Neural crest cell (in vitro differentiated cells): Measurements from ENCODE around the gene PRMT5. TPM values are rescaled to one million over a fixed set of nuclear protein-coding genes. Genes with fewer than 3 reads are reported as not detected.
A peak's percentile ranks its signal among the peaks of the same experiment; 100 is the strongest.
"Not testable (repeated sequence)": the region's sequence is repeated elsewhere in the genome, so short reads cannot be mapped to it uniquely, and the experiment has no call there.

Experiments used
- DNase-seq: peaks from one replicate; pipeline ENCODE4 v3.0.0; 2021; ENCODE audit warnings: low read depth, mixed read lengths, low spot score
- H3K27ac Mint-ChIP-seq: one replicate; pipeline ENCODE4 v1.8.0; 2021; ENCODE audit warnings: mild to moderate bottlenecking, mixed read lengths; ENCODE audit not compliant: unreplicated experiment
- H3K27me3 Mint-ChIP-seq: 2 replicates; pipeline ENCODE4 v1.8.0; 2021; ENCODE audit warnings: low read depth, mild to moderate bottlenecking, mixed read lengths
- H3K36me3 Mint-ChIP-seq: 2 replicates; pipeline ENCODE4 v1.8.0; 2021; ENCODE audit warnings: low read depth, mild to moderate bottlenecking, mixed read lengths
- H3K4me1 Mint-ChIP-seq: 2 replicates; pipeline ENCODE4 v1.8.0; 2021; ENCODE audit warnings: mixed read lengths
- H3K4me3 Mint-ChIP-seq: one replicate; pipeline ENCODE4 v1.8.0; 2021; ENCODE audit warnings: mild to moderate bottlenecking, mixed read lengths
- H3K9me3 Mint-ChIP-seq: 2 replicates; pipeline ENCODE4 v1.8.0; 2021; ENCODE audit warnings: mixed read lengths
- total RNA-seq: library from RNA; stranded (reverse); gene quantifications from 2 replicates; pipeline ENCODE4 v1.2.1, GENCODE V29; 2021
- TF ChIP-seq, protein P1 (sequence below): fragments of 200-600 bp; sonication (generic); conservative IDR thresholded peaks from 2 replicates; pipeline ENCODE4 v1.5.0; 2021; ENCODE audit warnings: antibody characterized with exemption, mild to moderate bottlenecking

The PRMT5 gene
- total RNA-seq, 1 donor from 2014 or later = 134 TPM

DNA sequence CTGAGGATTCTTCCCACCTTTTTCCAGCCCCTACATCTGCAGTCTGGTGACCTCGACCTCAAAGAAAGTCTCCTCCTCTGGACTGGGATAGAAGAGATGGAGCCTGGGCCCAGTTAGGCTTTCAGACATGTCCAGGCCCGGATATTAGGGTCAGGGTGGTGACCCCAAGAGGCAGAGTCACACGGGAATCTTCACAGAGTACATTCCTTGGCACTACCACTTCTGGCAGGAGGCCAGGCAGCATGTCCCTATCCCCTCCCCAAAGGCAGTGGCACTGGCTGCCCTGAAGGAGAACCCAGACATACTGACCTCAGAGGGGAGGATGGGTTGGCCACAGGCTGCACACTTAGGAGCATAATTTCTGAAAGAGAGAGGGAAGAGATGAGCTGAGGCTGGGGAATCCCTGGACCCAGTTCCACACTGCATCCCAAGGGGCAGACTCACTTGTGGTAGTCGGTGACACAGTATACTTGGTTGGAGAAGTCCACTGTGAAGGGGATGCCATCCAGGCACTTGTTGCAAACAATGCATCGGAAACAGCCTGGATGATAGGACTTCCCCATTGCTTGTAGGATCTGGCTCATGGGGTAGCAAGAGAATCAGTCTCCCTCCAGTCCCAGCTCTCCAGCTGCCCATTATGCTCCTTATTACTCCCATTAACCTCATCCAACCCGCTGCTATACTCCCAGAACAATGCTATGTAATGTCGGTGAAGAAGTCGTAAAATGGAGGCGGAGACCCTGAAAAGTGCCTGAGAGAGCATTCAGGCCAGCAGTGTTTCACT, 45.5 kb upstream of the PRMT5 start:
- TF ChIP-seq, protein P1, sequence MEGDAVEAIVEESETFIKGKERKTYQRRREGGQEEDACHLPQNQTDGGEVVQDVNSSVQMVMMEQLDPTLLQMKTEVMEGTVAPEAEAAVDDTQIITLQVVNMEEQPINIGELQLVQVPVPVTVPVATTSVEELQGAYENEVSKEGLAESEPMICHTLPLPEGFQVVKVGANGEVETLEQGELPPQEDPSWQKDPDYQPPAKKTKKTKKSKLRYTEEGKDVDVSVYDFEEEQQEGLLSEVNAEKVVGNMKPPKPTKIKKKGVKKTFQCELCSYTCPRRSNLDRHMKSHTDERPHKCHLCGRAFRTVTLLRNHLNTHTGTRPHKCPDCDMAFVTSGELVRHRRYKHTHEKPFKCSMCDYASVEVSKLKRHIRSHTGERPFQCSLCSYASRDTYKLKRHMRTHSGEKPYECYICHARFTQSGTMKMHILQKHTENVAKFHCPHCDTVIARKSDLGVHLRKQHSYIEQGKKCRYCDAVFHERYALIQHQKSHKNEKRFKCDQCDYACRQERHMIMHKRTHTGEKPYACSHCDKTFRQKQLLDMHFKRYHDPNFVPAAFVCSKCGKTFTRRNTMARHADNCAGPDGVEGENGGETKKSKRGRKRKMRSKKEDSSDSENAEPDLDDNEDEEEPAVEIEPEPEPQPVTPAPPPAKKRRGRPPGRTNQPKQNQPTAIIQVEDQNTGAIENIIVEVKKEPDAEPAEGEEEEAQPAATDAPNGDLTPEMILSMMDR = no peak
- Mint-ChIP-seq H3K36me3 (peaks cover 21% of the 10 kb centered on the region), H3K27me3 (no peaks in the 10 kb centered on the region), H3K4me3 (peak overlapping the region; percentile 67), H3K9me3 (no peaks in the 10 kb centered on the region), H3K27ac (peak overlapping the region; percentile 54), H3K4me1 (peaks cover 55% of the 10 kb centered on the region)
- no peak for DNase-seq

DNA sequence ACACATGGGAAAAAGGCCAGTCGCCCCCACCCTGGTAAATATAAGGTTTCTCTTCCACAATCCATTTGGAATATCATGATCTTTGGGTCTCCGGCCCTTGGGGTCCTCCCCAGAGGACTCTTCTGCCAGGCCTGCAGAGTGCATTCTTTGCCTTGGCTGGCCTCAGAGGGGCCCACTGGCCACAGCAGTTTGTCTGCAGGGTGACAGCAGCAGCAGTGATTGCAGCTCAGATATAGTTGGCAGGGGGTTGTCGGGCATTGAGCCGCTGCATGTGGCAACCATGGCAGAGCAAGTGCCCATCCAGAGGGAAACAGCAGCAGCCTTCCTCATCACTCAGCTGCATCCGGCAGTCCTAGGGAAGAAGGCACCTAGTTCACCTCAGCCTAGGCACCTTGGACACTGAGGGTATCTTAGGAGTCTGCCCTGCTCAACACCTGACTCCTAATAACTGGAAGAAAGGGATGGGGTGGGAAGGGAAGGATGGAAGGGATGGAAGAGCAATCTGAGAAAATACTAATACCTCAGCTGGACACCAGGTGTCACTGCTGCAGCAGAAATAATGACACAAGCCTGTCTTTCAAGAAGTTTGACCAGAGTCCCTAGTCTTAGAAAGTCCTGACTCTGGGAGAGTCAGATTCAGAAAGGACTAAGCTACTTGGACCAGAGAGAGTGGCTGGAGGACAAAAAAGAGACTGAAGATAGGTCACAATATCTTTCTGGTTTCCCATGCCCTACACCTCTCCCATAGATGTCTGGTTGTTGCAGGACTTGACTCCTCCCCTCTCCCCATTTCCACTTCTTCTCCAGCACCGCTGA, 44.2 kb upstream of the PRMT5 start:
- H3K4me3 Mint-ChIP-seq = peak overlapping the region; percentile 39
- TF ChIP-seq, protein P1 = peak; percentile 81
- H3K4me1 Mint-ChIP-seq = peaks cover 42% of the 10 kb centered on the region
- DNase-seq = peak; percentile 61
- no peaks in the 10 kb centered on the region for H3K9me3 Mint-ChIP-seq
- peaks cover 25% of the 10 kb centered on the region for H3K36me3 Mint-ChIP-seq
- H3K27me3 Mint-ChIP-seq = no peaks in the 10 kb centered on the region
- H3K27ac Mint-ChIP-seq = peak overlapping the region; percentile 48

DNA sequence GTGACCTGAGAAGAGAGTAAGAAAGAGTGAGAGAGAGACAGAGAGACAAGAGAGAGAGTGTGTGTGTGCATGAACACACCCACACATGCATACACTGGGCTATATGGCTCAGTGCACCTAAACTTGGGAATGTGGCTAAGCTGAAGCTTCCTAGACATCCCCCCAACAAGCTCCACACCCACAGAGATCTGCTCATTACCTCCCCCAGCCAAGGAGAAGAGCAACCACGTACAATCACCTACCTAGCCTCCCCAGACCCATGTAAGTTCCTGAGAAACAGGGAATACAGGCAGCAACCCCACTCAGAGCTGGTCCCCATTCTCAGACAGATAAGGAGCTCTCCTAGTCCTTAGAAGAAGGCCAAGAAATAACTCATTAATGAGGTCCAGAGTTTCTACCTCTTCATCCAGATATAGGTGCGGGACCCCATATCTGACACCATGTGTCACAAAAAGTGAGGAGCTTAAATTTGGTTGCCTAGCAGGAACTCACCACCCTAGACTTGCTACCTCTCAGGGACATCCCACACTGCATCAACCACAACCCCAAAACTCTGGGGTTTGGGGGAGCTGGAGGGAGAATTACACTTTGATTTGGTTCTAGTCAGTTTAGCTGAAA, 43.2 kb upstream of the PRMT5 start:
- H3K4me1 Mint-ChIP-seq = peaks cover 32% of the 10 kb centered on the region
- H3K36me3 Mint-ChIP-seq = peaks cover 25% of the 10 kb centered on the region
- no peak overlapping the region for H3K4me3 Mint-ChIP-seq
- TF ChIP-seq, protein P1 = no peak
- no peaks in the 10 kb centered on the region for H3K27me3 Mint-ChIP-seq
- DNase-seq = no peak
- H3K9me3 Mint-ChIP-seq = no peaks in the 10 kb centered on the region
- no peak overlapping the region for H3K27ac Mint-ChIP-seq

DNA sequence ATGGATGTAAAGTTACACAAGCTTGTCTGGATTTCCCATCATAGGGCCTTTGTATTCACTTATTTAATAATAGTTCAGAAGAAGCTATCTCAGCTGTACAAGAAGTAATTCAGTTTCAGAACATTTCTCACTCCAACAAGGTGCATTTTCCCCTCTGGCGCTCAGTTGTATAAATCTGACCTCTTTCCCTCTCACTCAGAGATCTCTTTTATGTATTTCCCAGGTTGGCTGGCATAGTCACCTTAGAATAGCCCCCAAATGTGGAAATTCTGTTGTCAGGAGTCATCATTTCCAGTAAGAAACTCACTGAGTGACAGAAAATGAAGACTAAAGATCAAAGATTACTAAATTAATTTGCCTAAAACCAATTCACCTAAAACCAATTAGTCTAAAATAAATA, 42.0 kb upstream of the PRMT5 start:
- Mint-ChIP-seq H3K4me3 (no peak overlapping the region), H3K9me3 (no peaks in the 10 kb centered on the region), H3K36me3 (peaks cover 22% of the 10 kb centered on the region), H3K4me1 (peaks cover 19% of the 10 kb centered on the region), H3K27me3 (no peaks in the 10 kb centered on the region), H3K27ac (no peak overlapping the region)
- TF ChIP-seq, protein P1 = no peak
- DNase-seq = no peak

DNA sequence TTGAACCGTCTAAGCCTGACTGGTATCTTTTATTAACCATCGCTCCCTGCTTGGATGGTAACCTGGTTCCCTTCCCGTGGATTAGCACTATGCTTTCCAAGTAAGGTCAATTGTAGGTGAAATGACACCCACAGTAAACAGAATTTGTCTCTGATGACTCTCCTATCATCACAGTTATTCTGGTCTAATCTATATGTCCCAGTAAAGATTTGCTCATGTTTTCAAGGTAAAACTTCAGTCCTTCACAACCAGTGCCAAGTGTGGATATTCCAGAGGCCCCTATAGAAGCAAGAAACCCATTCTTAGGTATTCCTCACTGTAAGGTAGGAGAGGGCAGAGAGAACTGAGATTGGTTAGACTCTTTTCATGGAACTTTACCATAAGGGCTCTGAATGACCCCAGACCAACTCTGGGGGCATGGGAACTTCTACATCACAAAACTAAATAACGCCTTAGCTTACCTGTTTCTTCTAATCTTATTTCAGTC, 37.6 kb upstream of the PRMT5 start:
- Mint-ChIP-seq H3K27me3 (no peaks in the 10 kb centered on the region), H3K27ac (peak overlapping the region; percentile 78), H3K36me3 (peaks cover 4% of the 10 kb centered on the region), H3K4me1 (no peaks in the 10 kb centered on the region), H3K4me3 (no peak overlapping the region), H3K9me3 (no peaks in the 10 kb centered on the region)
- no peak for DNase-seq
- TF ChIP-seq, protein P1 = no peak

DNA sequence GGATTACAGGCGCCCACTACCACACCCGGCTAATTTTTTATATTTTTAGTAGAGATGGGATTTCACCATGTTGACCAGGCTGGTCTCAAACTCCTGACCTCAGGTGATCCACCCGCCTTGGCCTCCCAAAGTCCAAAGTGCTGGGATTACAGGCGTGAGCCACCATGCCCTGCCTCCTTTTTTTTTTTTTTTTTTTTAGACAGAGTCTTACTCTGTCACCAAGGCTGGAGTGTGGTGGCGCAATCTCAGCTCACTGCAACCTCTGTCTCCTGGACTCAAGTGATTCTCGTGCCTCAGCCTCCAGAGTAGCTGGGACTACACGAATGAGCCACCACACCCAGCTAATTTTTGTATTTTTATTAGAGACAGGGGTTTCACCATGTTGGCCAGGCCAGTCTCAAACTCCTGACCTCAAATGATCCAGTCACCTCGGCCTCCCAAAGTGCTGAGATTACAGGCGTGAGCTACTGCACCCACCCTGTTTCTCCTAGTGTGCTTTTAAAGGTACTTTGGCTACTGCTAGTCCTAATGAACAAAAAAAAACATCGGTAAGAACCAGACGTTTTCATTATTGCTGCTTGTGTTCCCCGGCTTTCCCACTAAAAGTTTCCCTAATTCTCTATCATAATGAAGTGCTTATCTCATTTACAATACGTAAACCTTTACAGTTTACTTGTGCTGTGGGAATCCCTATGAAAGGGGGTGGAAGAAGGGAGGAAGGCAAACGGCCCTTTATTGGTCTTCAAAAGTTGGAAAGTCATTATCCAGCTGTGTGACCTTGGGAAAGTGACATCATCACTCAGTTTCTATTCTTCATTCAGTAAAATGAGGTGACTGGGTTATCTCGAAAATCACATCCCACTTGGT, 37.0 kb upstream of the PRMT5 start:
- not testable (repeated sequence) for DNase-seq, H3K4me1 Mint-ChIP-seq, H3K4me3 Mint-ChIP-seq, H3K27ac Mint-ChIP-seq, H3K36me3 Mint-ChIP-seq, H3K27me3 Mint-ChIP-seq, H3K9me3 Mint-ChIP-seq
